HepG2 (cell line): ENCODE data around the gene ATP8B1. TPM values are rescaled to one million over a fixed set of nuclear protein-coding genes. Genes with fewer than 3 reads are reported as not detected.
"Not testable (repeated sequence)": the region's sequence is repeated elsewhere in the genome, so short reads cannot be mapped to it uniquely, and the experiment has no call there.

ENCODE experiments used
- ATAC-seq: fragments of 200-7000 bp; cut with Tn5 transposase; 3 replicates; pipeline ENCODE4 v1.9.1; 2020; ENCODE audit warnings: mild to moderate bottlenecking, moderate library complexity
- BruUV-seq: library from RNA; stranded (reverse); fragments of 400-500 nt; replicated peaks from 2 replicates; lab custom pipeline; 2021; lab: Mats Ljungman, UMichigan
- CTCF ChIA-PET: fragments of 300-600 bp; formaldehyde crosslinking; extraction: SDS; loops from one replicate; lab custom pipeline; 2021; ENCODE audit warnings: low total read pairs, inconsistent platforms, low intra/inter-chr PET ratio; lab: Yijun Ruan, JAX
- POLR2A ChIA-PET: fragments of 350-600 bp; sonication (Branson Sonifier 250); formaldehyde crosslinking; loops from one replicate; lab custom pipeline; 2020; ENCODE audit warnings: antibody characterized with exemption, inconsistent platforms; lab: Yijun Ruan, JAX
- DNase-seq: peaks from one replicate; pipeline ENCODE4 v3.0.0-alpha.2; 2015; ENCODE audit warnings: low spot score
- FAIRE-seq: peaks from 3 replicates; lab custom pipeline; 2011; peaks lifted over from hg19 to GRCh38; lab: Jason Lieb, UNC
- H2AFZ ChIP-seq: one replicate; pipeline ENCODE4 v1.6.1; 2011; ENCODE audit warnings: low read length, inconsistent platforms
- H3K27ac ChIP-seq: fragments of 300-600 bp; 3 replicates; pipeline ENCODE4 v1.8.0; 2011; ENCODE audit warnings: mixed run types, mild to moderate bottlenecking, mixed read lengths, low read length, inconsistent platforms; ENCODE audit not compliant: insufficient read depth; ENCODE audit errors: extremely low read length
- H3K27me3 ChIP-seq, 2 experiments: fragments of 200-600 bp in 1 of 2; 2 replicates in 1 of 2; 3 replicates in 1 of 2; pipeline versions ENCODE4 v1.6.0 to v1.8.0; 2011; ENCODE audit warnings: low read length in 2 of 2, mild to moderate bottlenecking in 2 of 2, moderate library complexity in 2 of 2, inconsistent platforms in 1 of 2; ENCODE audit not compliant: insufficient read depth in 2 of 2, control insufficient read depth in 1 of 2
- H3K36me3 ChIP-seq, 2 experiments: fragments of 200-600 bp in 1 of 2; replicated peaks in 1 of 2; 2 replicates in 1 of 2; 3 replicates in 1 of 2; pipeline versions ENCODE4 v1.5.1 to v1.8.0; 2011; ENCODE audit warnings: low read length in 2 of 2, inconsistent platforms in 1 of 2; ENCODE audit not compliant: insufficient read depth in 2 of 2, control insufficient read depth in 1 of 2
- H3K4me1 ChIP-seq: 2 replicates; pipeline ENCODE4 v1.5.1; 2012; ENCODE audit warnings: low read length, inconsistent platforms; ENCODE audit not compliant: insufficient read depth
- H3K4me2 ChIP-seq: 2 replicates; pipeline ENCODE4 v1.6.0; 2011; ENCODE audit warnings: low read depth, low read length, inconsistent platforms
- H3K4me3 ChIP-seq, 3 experiments: fragments of 200-600 bp in 1 of 3; sonication (generic), shearing (Covaris generic) in 1 of 3; replicated peaks in 1 of 3; 2 replicates each; pipeline ENCODE4 v1.5.1; 2011 to 2016; ENCODE audit warnings: low read length in 3 of 3, inconsistent platforms in 2 of 3, low read depth in 2 of 3, mild to moderate bottlenecking in 2 of 3, control low read depth in 1 of 3, mixed read lengths in 1 of 3; ENCODE audit not compliant: insufficient read depth in 1 of 3
- H3K79me2 ChIP-seq: one replicate; pipeline ENCODE4 v1.6.1; 2011; ENCODE audit warnings: low read length, inconsistent platforms; ENCODE audit not compliant: insufficient read depth
- H3K9ac ChIP-seq: 2 replicates; pipeline ENCODE4 v1.6.0; 2011; ENCODE audit warnings: mild to moderate bottlenecking, low read depth, low read length, inconsistent platforms; ENCODE audit not compliant: insufficient read depth
- H3K9me3 ChIP-seq: 2 replicates; pipeline ENCODE4 v1.5.1; 2012; ENCODE audit warnings: mild to moderate bottlenecking, low read length
- H4K20me1 ChIP-seq: 2 replicates; pipeline ENCODE4 v1.6.0; 2011; ENCODE audit warnings: inconsistent platforms, mild to moderate bottlenecking, low read length, moderate library complexity; ENCODE audit not compliant: insufficient read depth
- CC2D1A ChIP-seq: sonication (generic); formaldehyde crosslinking; IDR thresholded peaks from 2 replicates; pipeline ENCODE4 v1.8.1; 2023; ENCODE audit warnings: mild to moderate bottlenecking, missing genetic modification reagents
- DPF2 ChIP-seq: sonication (generic); formaldehyde crosslinking; IDR thresholded peaks from 2 replicates; pipeline ENCODE4 v1.4.0; 2020; ENCODE audit warnings: mild to moderate bottlenecking, low read depth, missing genetic modification reagents, borderline replicate concordance
- FOXA1 ChIP-seq, 2 experiments: fragments of 450-650 bp in 1 of 2; sonication (generic) in 1 of 2; formaldehyde crosslinking in 1 of 2; IDR thresholded peaks; 2 replicates each; pipeline versions ENCODE4 v1.4.0 to v1.6.1; 2016 to 2020; ENCODE audit warnings: missing genetic modification reagents in 1 of 2
- HIVEP1 ChIP-seq: sonication (generic); formaldehyde crosslinking; IDR thresholded peaks from 2 replicates; pipeline ENCODE4 v1.4.0; 2020; ENCODE audit warnings: mild to moderate bottlenecking, missing genetic modification reagents
- HOMEZ ChIP-seq: IDR thresholded peaks from 2 replicates; pipeline ENCODE4 v1.6.1; 2016; ENCODE audit warnings: low read depth
- KMT2B ChIP-seq: IDR thresholded peaks from 2 replicates; pipeline ENCODE4 v1.6.1; 2016; ENCODE audit warnings: missing genetic modification reagents, missing compliant biosample characterization
- MXI1 ChIP-seq: IDR thresholded peaks from 3 replicates; pipeline ENCODE4 v1.6.1; 2012; ENCODE audit warnings: low read depth, low read length, inconsistent platforms, borderline replicate concordance
- SKI ChIP-seq: fragments of 450-650 bp; IDR thresholded peaks from one replicate; pipeline ENCODE4 v1.6.1; 2018; ENCODE audit warnings: mild to moderate bottlenecking; ENCODE audit not compliant: partially characterized antibody
- SSRP1 ChIP-seq: IDR thresholded peaks from 2 replicates; pipeline ENCODE4 v1.6.1; 2016; ENCODE audit warnings: control low read depth
- STAG1 ChIP-seq: sonication (generic); formaldehyde crosslinking; IDR thresholded peaks from 2 replicates; pipeline ENCODE4 v1.4.0; 2020; ENCODE audit warnings: missing genetic modification reagents
- TOE1 ChIP-seq: sonication (generic); formaldehyde crosslinking; IDR thresholded peaks from 2 replicates; pipeline ENCODE4 v1.4.0; 2020; ENCODE audit warnings: mild to moderate bottlenecking, missing genetic modification reagents
- TRIM24 ChIP-seq: sonication (generic); formaldehyde crosslinking; IDR thresholded peaks from 2 replicates; pipeline ENCODE4 v1.8.0; 2022; ENCODE audit warnings: mild to moderate bottlenecking, missing genetic modification reagents
- ZBED4 ChIP-seq: sonication (generic); formaldehyde crosslinking; IDR thresholded peaks from 2 replicates; pipeline ENCODE4 v1.4.0; 2020; ENCODE audit warnings: missing genetic modification reagents, borderline replicate concordance
- ZFY ChIP-seq: sonication (generic); formaldehyde crosslinking; IDR thresholded peaks from 2 replicates; pipeline ENCODE4 v1.4.0; 2020; ENCODE audit warnings: missing genetic modification reagents
- ZNF644 ChIP-seq: IDR thresholded peaks from 2 replicates; pipeline ENCODE4 v1.6.1; 2016; ENCODE audit warnings: low read depth
- ZNF678 ChIP-seq: sonication (generic); formaldehyde crosslinking; IDR thresholded peaks from 2 replicates; pipeline ENCODE4 v1.4.0; 2020; ENCODE audit warnings: mild to moderate bottlenecking, missing genetic modification reagents
- ZNF749 ChIP-seq: sonication (generic); formaldehyde crosslinking; IDR thresholded peaks from 2 replicates; pipeline ENCODE4 v1.8.0; 2022; ENCODE audit warnings: mild to moderate bottlenecking, missing genetic modification reagents, moderate library complexity, borderline replicate concordance
- ZNF75D ChIP-seq: sonication (generic); formaldehyde crosslinking; IDR thresholded peaks from 2 replicates; pipeline ENCODE4 v1.8.1; 2023; ENCODE audit warnings: missing genetic modification reagents, mild to moderate bottlenecking, borderline replicate concordance
- WGBS: methylation state at CpG from one replicate; pipeline ENCODE4 v1.1.6; 2017; ENCODE audit warnings: low lambda C conversion rate; 5-methylcytosine and 5-hydroxymethylcytosine counted together
- in situ Hi-C: cut with HindIII; loops from 2 replicates; pipeline ENCODE4 v1.10.0; 2017; ENCODE audit warnings: low pct_unique_long_range_greater_than_20kb; ENCODE audit not compliant: extremely low pct_ligation_motif_present
- intact Hi-C: fragments of 100-400 bp; cut with micrococcal nuclease; formaldehyde crosslinking; loops from one replicate; pipeline ENCODE4 v1.10.0; 2022; ENCODE audit not compliant: unreplicated experiment
- polyA plus RNA-seq, 8 experiments: library from polyadenylated mRNA; depleted of rRNA in 3 of 8; stranded (reverse) in 7 of 8; unstranded in 1 of 8; fragments of >200 nt; fragmentation: Illumina TruSeq in 4 of 8; extraction: Trizol in 4 of 8; gene quantifications; 2 replicates each; pipeline versions ENCODE4 v1.2.1 to v1.2.3, GENCODE V29; 2011 to 2016; ENCODE audit warnings: low read depth in 4 of 8, missing spikeins in 1 of 8, mixed read lengths in 1 of 8; ENCODE audit not compliant: insufficient read depth in 1 of 8
- total RNA-seq, 5 experiments: library from RNA; depleted of rRNA; stranded (reverse); fragments of >200 nt; fragmentation: Illumina TruSeq; extraction: Trizol; gene quantifications; 2 replicates each; pipeline ENCODE4 v1.2.3, GENCODE V29; 2016; ENCODE audit warnings: low read depth in 1 of 5

Gene ATP8B1
- total and polyA plus RNA-seq, 2 of the 13 experiments (the other 11 are each of a cell fraction or from before 2014, with no cell fraction given) = 2.8 to 4.0 TPM

GRCh38 chr18:57737400-57738060 is 65.6 kb downstream of the ATP8B1 start (continued):
- TF ChIP-seq ZNF749 (CRISPR knock-in tag) = no peak
- peak; percentile 65; the same call in 2 of the 3 replicates for TF ChIP-seq MXI1
- TF ChIP-seq CC2D1A = no peak
- peak; percentile 24; the same call in 1 of the 2 replicates for TF ChIP-seq DPF2 (CRISPR knock-in tag)
- no peak for TF ChIP-seq ZBED4 (CRISPR knock-in tag)
- TF ChIP-seq TRIM24 (CRISPR knock-in tag) = 0 out of 2 replicates have a peak, but pooled peaks have one; percentile 23
- no peak for TF ChIP-seq ZNF678 (CRISPR knock-in tag)
- peak; percentile 67; the same call in 1 of the 2 replicates for TF ChIP-seq ZNF644 (CRISPR knock-in tag)
- no peak for TF ChIP-seq HIVEP1 (CRISPR knock-in tag)
- TF ChIP-seq ZFY = peak; percentile 46; the same call in 1 of the 2 replicates
- 0 out of 2 replicates have a peak, but pooled peaks have one; percentile 71 for TF ChIP-seq SSRP1 (CRISPR knock-in tag)
- TF ChIP-seq FOXA1 (IDR thresholded peaks at IDR 0.05) = no peak
- TF ChIP-seq FOXA1 (CRISPR knock-in tag; IDR thresholded peaks at IDR 0.05) = peak; percentile 87
- TF ChIP-seq STAG1 (CRISPR knock-in tag) = 0 out of 2 replicates have a peak, but pooled peaks have one; percentile 19
- TF ChIP-seq HOMEZ (CRISPR knock-in tag) = peak; percentile 44; the same call in 1 of the 2 replicates
- TF ChIP-seq ZNF75D (CRISPR knock-in tag) = no peak
- TF ChIP-seq SKI = peak; percentile 49
- peak; percentile 57 for TF ChIP-seq KMT2B (CRISPR knock-in tag)
- no peak for TF ChIP-seq TOE1 (CRISPR knock-in tag)

DNA sequence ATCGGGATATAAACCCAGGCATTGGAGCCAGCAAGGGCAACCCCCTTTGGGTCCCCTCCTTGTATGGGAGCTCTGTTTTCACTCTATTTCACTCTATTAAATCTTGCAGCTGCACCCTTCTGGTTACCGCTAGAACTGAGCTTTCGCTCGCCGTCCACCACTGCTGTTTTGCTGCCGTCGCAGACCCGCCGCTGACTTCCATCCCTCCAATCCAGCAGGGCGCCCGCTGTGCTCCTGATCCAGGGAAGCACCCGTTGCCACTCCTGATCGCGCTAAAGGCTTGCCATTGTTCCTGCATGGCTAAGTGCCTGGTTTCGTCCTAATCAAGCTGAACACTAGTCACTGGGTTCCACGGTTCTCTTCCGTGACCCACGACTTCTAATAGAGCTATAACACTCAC is 68.1 kb downstream of the ATP8B1 start:
- FAIRE-seq = not testable (repeated sequence)

More for the DNA sequence above, 68.1 kb downstream of the ATP8B1 start:
- DNase-seq, H4K20me1 ChIP-seq, H3K79me2 ChIP-seq, H3K27me3 ChIP-seq, BruUV-seq, H3K36me3 ChIP-seq, CTCF ChIA-PET, H2AFZ ChIP-seq, ATAC-seq, POLR2A ChIA-PET, in situ Hi-C loops, H3K9ac ChIP-seq, H3K27ac ChIP-seq, H3K9me3 ChIP-seq, intact Hi-C loops, H3K4me3 ChIP-seq, H3K4me2 ChIP-seq: not testable (repeated sequence)
- 97% methylated on average over 18 of the region's 18 CpGs for WGBS
- peaks cover 18% of the 10 kb centered on the region for H3K4me1 ChIP-seq
